ENCODE measurements around the gene PPP1R14C.

DNA sequence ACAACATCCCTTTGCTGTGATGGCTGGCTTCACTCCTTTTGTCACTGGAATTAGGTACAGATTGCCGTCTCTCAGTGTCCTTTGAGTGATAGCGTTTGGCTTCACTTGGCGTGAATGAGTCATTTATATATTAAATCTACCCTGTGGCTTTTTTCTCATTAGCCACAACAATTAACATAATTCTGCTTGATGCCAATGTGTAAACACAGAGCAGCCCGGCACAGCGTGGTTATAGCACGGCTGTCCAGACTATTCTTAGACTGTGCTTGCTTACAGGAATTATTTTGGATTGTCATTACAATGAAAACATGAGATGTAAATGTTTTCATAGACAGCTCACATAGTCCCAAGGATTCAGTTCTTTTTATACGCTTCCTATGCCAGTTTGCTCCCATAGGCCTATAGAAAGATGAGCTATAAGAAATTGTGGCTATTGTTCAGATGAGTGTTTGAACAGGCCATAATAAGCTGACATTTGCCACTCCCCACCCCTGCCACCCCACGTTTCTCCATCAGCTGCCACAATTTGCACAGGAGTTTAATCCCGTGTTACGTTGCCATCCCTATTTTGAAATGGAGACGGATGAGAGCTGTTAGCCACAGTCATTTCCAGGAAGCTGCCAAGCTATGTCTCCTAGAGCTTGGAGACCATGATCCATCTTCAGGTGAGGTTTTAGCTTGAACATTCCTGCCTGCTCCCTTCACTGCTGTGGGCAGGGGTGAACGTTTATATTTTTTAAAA is 65.9 kb downstream of the PPP1R14C start:
- TF ChIP-seq POLR2A (IDR thresholded peaks at IDR 0.05; ENCODE audit: low read depth, low read length) (no peak), POLR2AphosphoS5 (IDR thresholded peaks at IDR 0.05; ENCODE audit: insufficient read depth, low read depth, low read length) (no peak), EZH2 (IDR thresholded peaks at IDR 0.05; ENCODE audit: borderline replicate concordance, low read depth, low read length, severe bottlenecking) (no peak)

Measured in endothelial cell of umbilical vein (primary cell).